Endothelial cell of umbilical vein (primary cell): Measurements from ENCODE around the gene RASSF5. TPM values are rescaled to one million over a fixed set of nuclear protein-coding genes. Genes with fewer than 3 reads are reported as not detected.

ENCODE experiments used
- BruUV-seq: library from RNA; stranded (reverse); fragments of 400-500 nt; replicated peaks from 2 replicates; lab custom pipeline; 2021; lab: Mats Ljungman, UMichigan
- CTCF ChIA-PET: fragments of 300-600, 350-600 bp; sonication (Branson Sonifier 250); formaldehyde crosslinking; loops from one replicate; lab custom pipeline; 2021; ENCODE audit warnings: antibody characterized with exemption, inconsistent platforms; lab: Charles Lee
- POLR2A ChIA-PET: fragments of 300-600, 350-600 bp; sonication (Branson Sonifier 250); formaldehyde crosslinking; loops from one replicate; lab custom pipeline; 2021; ENCODE audit warnings: antibody characterized with exemption, inconsistent platforms; lab: Charles Lee
- DNase-seq: peaks from one replicate; pipeline ENCODE4 v3.0.0-alpha.2; 2011; ENCODE audit warnings: low read depth, low spot score
- FAIRE-seq: peaks from 2 replicates; lab custom pipeline; 2011; peaks lifted over from hg19 to GRCh38; lab: Jason Lieb, UNC
- H2AFZ ChIP-seq: 2 replicates; pipeline ENCODE4 v1.6.0; 2012; ENCODE audit warnings: low read depth, low read length, control low read depth, inconsistent platforms
- H3K27ac ChIP-seq: 2 replicates; pipeline ENCODE4 v1.5.1; 2011; ENCODE audit warnings: low read depth, mild to moderate bottlenecking, control low read depth, low read length, moderate library complexity; ENCODE audit not compliant: insufficient read depth
- H3K27me3 ChIP-seq, 2 experiments: 2 replicates each; pipeline versions ENCODE4 v1.6.0 to v1.6.1; 2011; ENCODE audit warnings: low read length in 2 of 2, mixed read lengths in 1 of 2; ENCODE audit not compliant: control insufficient read depth in 2 of 2, insufficient read depth in 2 of 2
- H3K36me3 ChIP-seq, 2 experiments: 2 replicates in 1 of 2; 3 replicates in 1 of 2; pipeline ENCODE4 v1.5.1; 2011; ENCODE audit warnings: low read length in 2 of 2, mild to moderate bottlenecking in 1 of 2, moderate library complexity in 1 of 2; ENCODE audit not compliant: control insufficient read depth in 2 of 2, insufficient read depth in 2 of 2; ENCODE audit errors: extremely low read depth in 1 of 2
- H3K4me1 ChIP-seq: 3 replicates; pipeline ENCODE4 v1.5.1; 2011; ENCODE audit warnings: mild to moderate bottlenecking, low read length; ENCODE audit not compliant: control insufficient read depth, insufficient read depth; ENCODE audit errors: extremely low read depth
- H3K4me2 ChIP-seq: 2 replicates; pipeline ENCODE4 v1.6.1; 2011; ENCODE audit warnings: low read length, control low read depth, mixed read lengths; ENCODE audit not compliant: insufficient read depth
- H3K4me3 ChIP-seq, 3 experiments: fragments of 200-600 bp in 1 of 3; sonication (generic), shearing (Covaris generic) in 1 of 3; replicated peaks in 1 of 3; 2 replicates each; pipeline ENCODE4 v1.5.1; 2011 to 2016; ENCODE audit warnings: control low read depth in 3 of 3, low read length in 3 of 3, mild to moderate bottlenecking in 2 of 3, inconsistent platforms in 1 of 3, low read depth in 1 of 3, moderate library complexity in 1 of 3; ENCODE audit not compliant: insufficient read depth in 1 of 3
- H3K79me2 ChIP-seq: 2 replicates; pipeline ENCODE4 v1.6.0; 2012; ENCODE audit warnings: low read length, inconsistent platforms; ENCODE audit not compliant: control insufficient read depth, insufficient read depth
- H3K9ac ChIP-seq: replicated peaks from 2 replicates; pipeline ENCODE3; 2011; ENCODE audit warnings: low read length, control low read depth; ENCODE audit not compliant: insufficient read depth; ENCODE audit errors: extremely low read depth
- H3K9me1 ChIP-seq: replicated peaks from 3 replicates; pipeline ENCODE4 v1.6.0; 2011; ENCODE audit warnings: mild to moderate bottlenecking, low read length; ENCODE audit not compliant: control insufficient read depth, insufficient read depth; ENCODE audit errors: extremely low read depth
- H3K9me3 ChIP-seq: replicated peaks from 2 replicates; pipeline ENCODE4 v1.5.1; 2012; ENCODE audit warnings: low read length, inconsistent platforms; ENCODE audit not compliant: control insufficient read depth, insufficient read depth
- H4K20me1 ChIP-seq: replicated peaks from 2 replicates; pipeline ENCODE3; 2011; ENCODE audit warnings: mild to moderate bottlenecking, low read length; ENCODE audit not compliant: control insufficient read depth, insufficient read depth; ENCODE audit errors: extremely low read depth
- CTCF ChIP-seq, 2 donors: IDR thresholded peaks; 1 replicate in 1 of 2; 2 replicates in 1 of 2; pipeline ENCODE4 v1.5.1; 2011; ENCODE audit warnings: low read length in 2 of 2, mild to moderate bottlenecking in 2 of 2, moderate library complexity in 2 of 2, control low read depth in 1 of 2, inconsistent platforms in 1 of 2, low read depth in 1 of 2; ENCODE audit not compliant: insufficient read depth in 1 of 2; ENCODE audit errors: extremely low read depth in 1 of 2
- EZH2 ChIP-seq: IDR thresholded peaks from 2 replicates; pipeline ENCODE4 v1.6.1; 2012; ENCODE audit warnings: borderline replicate concordance, low read depth, mild to moderate bottlenecking, moderate library complexity, low read length, inconsistent platforms; ENCODE audit not compliant: severe bottlenecking
- FOS ChIP-seq: IDR thresholded peaks from 2 replicates; pipeline ENCODE4 v1.6.1; 2011; ENCODE audit warnings: mild to moderate bottlenecking, low read length, moderate library complexity, borderline replicate concordance; ENCODE audit not compliant: insufficient read depth
- GATA2 ChIP-seq: IDR thresholded peaks from 2 replicates; pipeline ENCODE4 v1.7.0; 2011; ENCODE audit warnings: low read depth, mild to moderate bottlenecking, moderate library complexity, mixed read lengths, low read length; ENCODE audit not compliant: insufficient read length, insufficient read depth
- JUN ChIP-seq: IDR thresholded peaks from 2 replicates; pipeline ENCODE4 v1.6.1; 2011; ENCODE audit warnings: borderline replicate concordance, low read depth; ENCODE audit not compliant: insufficient read length, insufficient read depth
- MAX ChIP-seq: IDR thresholded peaks from 2 replicates; pipeline ENCODE4 v1.6.1; 2011; ENCODE audit not compliant: insufficient read depth, insufficient read length
- MYC ChIP-seq: IDR thresholded peaks from one replicate; pipeline ENCODE4 v1.6.1; 2011; ENCODE audit warnings: mild to moderate bottlenecking, low read depth, low read length
- POLR2A ChIP-seq: IDR thresholded peaks from 2 replicates; pipeline ENCODE4 v1.6.1; 2012; ENCODE audit warnings: low read depth, mild to moderate bottlenecking, control low read depth, low read length
- POLR2AphosphoS5 ChIP-seq: IDR thresholded peaks from 2 replicates; pipeline ENCODE4 v1.6.1; 2012; ENCODE audit warnings: low read depth, mild to moderate bottlenecking, control low read depth, low read length, moderate library complexity; ENCODE audit not compliant: insufficient read depth
- dilution Hi-C: fragments of 300-500 bp; cut with MboI; formaldehyde crosslinking; loops from one replicate; pipeline ENCODE4 v1.15.0; 2019; ENCODE audit warnings: low sequenced_read_pairs; ENCODE audit not compliant: extremely low pct_ligation_motif_present
- intact Hi-C: fragments of 100-400 bp; cut with micrococcal nuclease; formaldehyde crosslinking; loops from one replicate; pipeline ENCODE4 v1.10.0; 2022
- polyA plus RNA-seq, 4 experiments: library from polyadenylated mRNA; depleted of rRNA in 3 of 4; stranded (reverse) in 3 of 4; unstranded in 1 of 4; fragments of >200 nt; gene quantifications; 2 replicates each; pipeline versions ENCODE4 v1.2.1 to v1.2.3, GENCODE V29; 2011 to 2012; ENCODE audit warnings: missing spikeins in 1 of 4
- total RNA-seq: library from RNA; stranded (reverse); gene quantifications from 2 replicates; pipeline ENCODE4 v1.2.3, GENCODE V29; 2021

Gene RASSF5
- total and polyA plus RNA-seq, 2 donors (not counting 3 experiments of a cell fraction or from before 2014, with no cell fraction given), result 0.23 to 0.60 TPM

GRCh38 chr1:206518743-206519142 is 11.4 kb downstream of the RASSF5 start:
- Histone ChIP-seq H3K9me1 (no peaks in the 10 kb centered on the region), H3K4me2 (no peak overlapping the region), H3K27ac (no peak overlapping the region), H3K79me2 (no peaks in the 10 kb centered on the region), H3K4me3 (no peak overlapping the region), H3K9ac (no peak overlapping the region), H3K4me1 (no peaks in the 10 kb centered on the region), H2AFZ (no peak overlapping the region), H3K27me3 (peaks cover 10 to 12% of the 10 kb centered on the region in 2 experiments), H3K36me3 (no peaks in the 10 kb centered on the region), H3K9me3 (no peaks in the 10 kb centered on the region), H4K20me1 (no peaks in the 10 kb centered on the region)
- intact Hi-C loops, result no loop called here
- TF ChIP-seq MYC (no peak), GATA2 (no peak), JUN (no peak), MAX (no peak), FOS (no peak), POLR2A (no peak), EZH2 (no peak), CTCF (IDR thresholded peaks at IDR 0.05; ENCODE audit: extremely low read depth in 1 of 2, insufficient read depth in 1 of 2, low read depth in 1 of 2, low read length in 2 of 2) (no peak), POLR2AphosphoS5 (no peak)
- CTCF ChIA-PET, result interaction anchor here (0.8 to 1.7 kb wide), 3 partner anchors 27 to 39 kb away, joined by 3 to 5 read pairs (median 4); no protein-coding TSS in a partner anchor
- DNase-seq (no peak), FAIRE-seq (no peak)
- dilution Hi-C loops, result no loop called here
- BruUV-seq, result no TSS peak
- POLR2A ChIA-PET, result no interaction called here
